Prostate gland (tissue), 2 donors: ENCODE results near the gene WNK2.

Experiments used
- CTCF ChIP-seq, 4 experiments: fragments of 200-600 bp in 2 of 4; fragments of 450-650 bp in 2 of 4; sonication (generic) in 2 of 4; IDR thresholded peaks; 1 replicate in 3 of 4; 2 replicates in 1 of 4; pipeline ENCODE4 v1.5.1; 2016 to 2019; ENCODE audit warnings: antibody characterized with exemption in 4 of 4, mild to moderate bottlenecking in 2 of 4, moderate library complexity in 2 of 4
- POLR2A ChIP-seq: fragments of 450-650 bp; IDR thresholded peaks from one replicate; pipeline ENCODE4 v1.6.1; 2016; ENCODE audit warnings: antibody characterized with exemption, mild to moderate bottlenecking
- POLR2AphosphoS5 ChIP-seq: sonication (generic); formaldehyde crosslinking; IDR thresholded peaks from one replicate; pipeline ENCODE4 v1.6.1; 2017; ENCODE audit warnings: antibody characterized with exemption

- TF ChIP-seq CTCF (IDR thresholded peaks at IDR 0.05) (no peak), POLR2AphosphoS5 (no peak), POLR2A (no peak)
These were observed 108.3 kb downstream of the WNK2 start for GRCh38 chr9:93292288-93292615.
